ENCODE measurements around the gene GPR132.
A peak's percentile ranks its signal among the peaks of the same experiment; 100 is the strongest.

Gene GPR132

DNA sequence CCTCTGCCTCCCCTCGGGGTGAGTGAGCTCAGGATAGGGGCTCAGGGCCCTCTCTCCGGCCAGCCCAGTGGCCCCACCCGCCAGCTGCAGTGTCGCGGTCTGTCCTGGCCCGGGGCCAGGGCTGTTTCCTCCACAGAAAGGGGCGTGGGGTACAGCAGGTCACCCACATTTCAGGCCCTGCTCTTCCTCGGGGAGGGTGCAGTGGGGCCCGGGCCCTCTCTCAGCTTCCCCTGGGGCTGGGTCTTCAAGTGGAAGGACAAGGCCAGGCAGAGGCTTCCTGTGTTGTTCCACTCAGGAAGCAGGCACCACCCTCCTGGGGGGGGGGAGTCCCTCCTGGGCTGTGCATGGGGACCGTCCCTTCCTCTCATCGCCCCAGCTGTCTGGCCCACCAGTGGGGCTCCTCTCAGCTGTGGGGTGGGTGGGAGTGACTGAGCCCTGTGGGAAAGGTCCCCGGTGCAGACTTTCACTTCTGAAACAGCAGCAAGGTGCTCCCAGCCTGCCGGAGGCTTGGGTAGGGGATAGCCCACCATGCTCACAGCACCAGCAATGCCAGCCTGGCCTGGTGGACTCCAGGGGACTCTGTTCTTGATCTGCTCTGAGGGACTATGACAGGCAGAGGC lies 3.7 kb downstream of the GPR132 start:
- DNase-seq (ENCODE audit: low spot score) = no peak

GRCh38 chr14:105060751-105061427 lies 4.3 kb downstream of the GPR132 start:
- DNase-seq (ENCODE audit: low spot score) = no peak

DNA sequence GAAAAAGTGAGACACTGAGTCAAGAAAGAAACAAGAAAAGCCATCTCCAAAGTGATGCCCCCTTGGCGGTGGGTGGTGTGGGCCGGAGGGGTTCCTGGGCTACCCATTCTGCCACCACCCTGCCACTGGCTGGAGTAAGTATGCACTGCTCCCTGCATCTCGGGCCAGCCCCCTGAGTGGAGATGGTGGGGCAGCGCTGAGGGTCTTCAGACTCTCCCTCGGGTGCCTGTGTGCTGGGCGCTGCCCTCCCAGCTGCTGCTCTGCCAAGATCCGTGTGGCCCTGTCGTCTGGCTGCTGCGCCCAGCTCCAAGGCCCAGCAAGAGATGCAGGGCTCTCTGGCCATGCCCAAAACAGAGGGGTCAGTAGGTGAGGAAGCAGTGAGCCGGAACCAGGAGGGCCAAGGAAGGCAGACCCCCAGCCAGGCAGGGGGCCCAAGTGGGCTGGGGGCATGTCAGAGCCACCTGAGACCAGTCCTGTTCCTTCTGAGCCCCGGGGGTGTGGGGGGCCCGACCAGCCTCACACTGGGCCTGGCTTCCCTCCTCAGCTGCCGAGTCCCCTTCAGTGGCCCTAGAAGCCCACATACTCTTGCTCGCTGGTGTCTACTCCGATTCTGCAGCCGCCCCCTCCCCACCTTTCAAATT lies 5.2 kb downstream of the GPR132 start:
- DNase-seq (ENCODE audit: low spot score) = no peak

- no peak for DNase-seq (ENCODE audit: low spot score)
Measured at GRCh38 chr14:105059035-105059924, 6.0 kb downstream of the GPR132 start.

GRCh38 chr14:105058521-105059034 lies 6.7 kb downstream of the GPR132 start:
- DNase-seq (ENCODE audit: low spot score) = no peak

DNA sequence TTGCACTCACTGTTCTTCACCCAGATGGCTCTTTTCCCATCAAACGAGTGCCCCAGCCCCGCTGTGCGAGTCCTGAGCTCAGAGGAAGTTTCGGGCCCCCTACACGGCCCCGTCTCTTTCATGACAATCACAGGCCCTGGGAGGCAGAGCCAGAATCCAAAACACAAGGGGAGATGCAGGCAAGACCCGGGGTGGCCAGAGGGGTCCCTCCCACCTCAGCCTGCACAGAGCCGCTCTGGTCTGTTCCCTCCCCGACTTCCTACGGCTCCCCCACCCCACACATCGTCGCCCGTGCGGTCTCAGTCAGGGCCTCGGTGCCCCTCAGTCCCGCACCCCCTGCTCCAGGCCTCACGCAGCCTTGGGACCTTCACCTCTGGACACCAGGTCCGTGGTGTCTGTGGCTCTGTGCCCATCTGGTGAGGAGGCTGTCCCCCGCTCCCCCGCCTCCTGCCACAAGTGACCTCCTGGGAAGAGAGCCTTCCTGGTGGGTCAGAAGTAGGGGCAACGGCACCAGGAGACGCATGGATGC lies 8.9 kb downstream of the GPR132 start:
- DNase-seq (ENCODE audit: low spot score) = no peak

DNA sequence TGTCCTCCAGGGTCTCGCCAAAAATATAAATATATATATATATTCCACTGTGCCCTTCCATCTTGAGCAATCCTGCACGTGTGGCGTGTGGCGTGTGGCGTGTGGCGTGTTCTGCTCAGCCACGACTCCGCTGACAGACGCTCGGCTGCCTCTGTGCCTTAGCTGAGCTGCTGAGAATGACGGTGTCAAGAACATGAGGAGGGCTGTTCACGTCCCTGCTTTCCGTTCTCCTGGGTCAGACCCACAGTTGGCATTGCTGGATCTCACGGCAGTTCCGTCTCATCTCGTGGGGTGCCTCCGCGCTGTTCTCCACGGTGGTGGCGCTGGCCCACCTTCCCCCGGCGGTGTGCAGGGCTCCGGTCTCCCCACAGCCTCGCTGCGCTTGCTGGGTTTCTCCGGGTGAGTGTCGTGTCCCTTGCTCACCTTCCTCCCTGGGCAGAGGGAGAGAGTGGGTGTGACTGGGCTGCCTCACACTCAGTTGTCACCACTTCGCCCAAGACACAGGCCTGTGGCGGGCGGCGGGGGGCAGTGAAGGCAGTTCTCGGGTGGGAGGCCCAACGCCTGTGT lies 9.4 kb downstream of the GPR132 start:
- DNase-seq (ENCODE audit: low spot score) = no peak

DNA sequence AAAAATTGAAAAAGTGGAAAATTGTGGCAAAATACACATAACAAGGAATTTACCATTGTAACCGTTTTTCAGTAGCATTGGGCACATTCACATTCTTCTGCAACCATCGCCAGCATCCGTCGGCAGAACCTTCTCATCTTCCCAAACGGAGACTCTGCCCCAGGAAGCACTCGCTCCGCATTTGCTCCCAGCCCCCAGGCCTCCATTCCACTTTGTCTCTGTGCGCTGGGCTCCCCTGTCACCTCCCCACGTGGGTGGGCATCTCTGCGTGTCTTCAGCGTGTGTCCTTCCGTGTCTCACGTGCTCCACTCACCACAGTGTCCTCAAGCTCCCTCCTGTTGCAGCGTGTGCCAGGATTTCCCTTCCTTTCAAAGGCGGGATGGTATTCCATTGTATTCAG lies 9.9 kb downstream of the GPR132 start:
- DNase-seq (ENCODE audit: low spot score) = no peak

- no peak for DNase-seq (ENCODE audit: low spot score)
Measured at GRCh38 chr14:105053996-105054395, 11.2 kb downstream of the GPR132 start.

- no peak for DNase-seq (ENCODE audit: low spot score)
Measured at GRCh38 chr14:105053421-105053820, 11.8 kb downstream of the GPR132 start.

DNA sequence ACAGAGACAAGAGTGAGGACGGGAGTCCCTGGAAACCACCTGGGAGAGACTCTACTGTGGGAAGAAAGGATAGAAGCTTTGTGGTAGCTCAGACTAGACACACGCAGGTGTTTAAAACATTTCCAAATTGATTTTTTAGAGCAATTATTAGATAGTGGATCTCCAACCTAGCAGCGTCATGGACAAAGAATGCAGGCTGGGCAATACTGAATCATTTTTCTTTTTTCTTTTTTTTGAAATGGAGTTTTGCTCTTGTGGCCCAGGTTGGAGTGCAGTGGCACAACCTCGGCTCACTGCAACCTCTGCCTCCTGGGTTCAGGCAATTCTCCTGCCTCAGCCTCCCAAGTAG lies 13.1 kb downstream of the GPR132 start:
- DNase-seq (ENCODE audit: low spot score) = no peak

DNA sequence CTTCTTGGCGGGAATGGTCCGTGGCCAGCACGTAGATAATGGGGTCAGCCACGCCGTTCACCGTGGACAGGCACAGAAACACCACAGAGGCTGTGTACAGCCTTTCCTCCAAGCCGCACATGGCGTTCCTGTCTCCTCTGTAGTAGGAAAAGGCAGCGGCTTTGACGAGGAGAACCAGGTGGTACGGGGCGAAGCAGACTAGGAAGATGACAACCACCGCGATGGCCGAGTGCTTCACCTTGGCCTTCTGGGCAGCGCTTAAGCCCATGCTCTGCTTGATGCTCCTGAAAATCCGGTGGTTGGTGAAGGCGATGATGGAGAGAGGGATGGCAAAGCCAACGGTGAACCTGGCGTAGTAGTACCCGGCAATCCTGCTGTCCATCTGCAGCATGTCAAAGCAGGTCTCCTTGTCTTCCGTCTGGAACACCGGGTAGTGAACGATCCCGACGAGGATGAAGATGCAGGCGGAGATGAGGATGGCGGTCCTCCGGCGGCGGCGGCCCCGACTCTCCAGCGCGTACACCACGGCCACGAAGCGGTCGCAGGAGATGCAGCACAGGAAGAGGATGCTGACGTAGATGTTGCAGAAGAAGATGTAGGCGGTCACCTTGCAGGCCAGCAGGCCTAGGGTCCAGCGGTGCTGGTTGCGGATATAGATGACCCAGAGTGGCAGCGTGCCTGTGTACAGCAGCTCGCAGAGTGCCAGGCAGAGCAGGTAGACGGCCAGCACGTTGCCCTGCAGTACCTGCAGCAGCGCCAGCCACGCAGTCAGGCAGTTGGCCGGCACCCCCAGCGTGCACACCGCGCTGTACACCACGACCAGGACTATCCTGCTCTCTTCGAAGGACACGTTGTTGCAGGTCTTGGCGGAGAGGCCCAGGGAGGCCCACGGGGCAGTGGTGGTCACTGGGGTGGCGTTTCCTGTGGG lies 13.8 kb downstream of the GPR132 start:
- no peak for DNase-seq (ENCODE audit: low spot score)

DNA sequence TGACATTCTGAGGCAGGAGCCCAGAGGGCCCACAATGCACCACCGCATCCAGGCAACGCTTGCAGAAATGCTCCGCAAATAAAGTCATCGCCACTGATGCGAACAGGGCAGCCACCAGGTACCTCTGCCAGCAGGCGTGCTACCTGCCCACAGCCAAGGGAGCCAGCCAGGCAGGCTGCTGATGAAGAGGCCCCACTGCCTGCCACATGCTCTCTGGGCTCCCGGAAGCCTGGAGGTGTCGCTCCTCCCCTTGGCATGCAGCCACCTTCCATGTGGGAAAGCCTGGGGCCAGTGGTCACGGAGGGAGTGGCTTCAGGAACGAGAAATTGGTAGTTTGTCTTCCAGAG lies 14.7 kb downstream of the GPR132 start:
- peak; percentile 97 for DNase-seq (ENCODE audit: low spot score)

GRCh38 chr14:105049753-105050550 lies 15.3 kb downstream of the GPR132 start:
- DNase-seq (ENCODE audit: low spot score) = no peak

DNA sequence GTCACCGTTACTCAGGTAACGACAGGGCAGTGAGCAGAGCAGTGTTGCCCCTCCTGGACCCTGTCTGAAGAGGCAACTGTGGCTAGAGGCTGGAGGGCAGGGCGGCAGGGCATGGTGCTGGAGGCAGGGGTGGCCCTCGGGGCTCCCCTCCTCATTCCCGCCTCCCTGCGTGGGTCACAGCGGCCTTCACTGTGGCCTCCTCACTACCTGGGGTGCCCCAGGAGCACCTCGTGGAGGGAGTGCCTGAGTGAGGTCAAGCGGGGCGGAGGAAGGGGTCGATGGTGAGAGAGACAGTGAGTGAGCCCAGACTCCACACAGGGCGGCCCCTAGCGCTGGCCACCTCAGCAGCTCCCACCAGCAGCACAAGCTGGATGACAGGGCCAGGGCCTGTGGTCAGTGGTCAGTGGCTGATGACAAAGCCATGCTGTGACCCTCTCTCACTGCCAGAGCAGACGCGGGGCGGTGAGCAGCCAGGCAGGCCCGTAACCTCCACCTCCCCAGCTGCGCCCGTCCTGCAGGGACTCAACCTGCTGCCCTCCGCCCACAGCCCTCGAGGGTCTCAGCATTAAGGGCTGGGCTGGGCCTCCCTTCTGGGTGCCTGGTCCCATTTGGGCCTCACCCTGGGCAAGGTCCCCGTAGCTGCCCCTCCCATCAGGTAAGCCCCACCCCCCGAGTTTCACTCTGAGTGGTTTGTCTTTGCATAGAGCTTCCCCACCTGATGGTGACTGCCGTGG lies 17.8 kb downstream of the GPR132 start:
- DNase-seq (ENCODE audit: low spot score) = no peak

DNA sequence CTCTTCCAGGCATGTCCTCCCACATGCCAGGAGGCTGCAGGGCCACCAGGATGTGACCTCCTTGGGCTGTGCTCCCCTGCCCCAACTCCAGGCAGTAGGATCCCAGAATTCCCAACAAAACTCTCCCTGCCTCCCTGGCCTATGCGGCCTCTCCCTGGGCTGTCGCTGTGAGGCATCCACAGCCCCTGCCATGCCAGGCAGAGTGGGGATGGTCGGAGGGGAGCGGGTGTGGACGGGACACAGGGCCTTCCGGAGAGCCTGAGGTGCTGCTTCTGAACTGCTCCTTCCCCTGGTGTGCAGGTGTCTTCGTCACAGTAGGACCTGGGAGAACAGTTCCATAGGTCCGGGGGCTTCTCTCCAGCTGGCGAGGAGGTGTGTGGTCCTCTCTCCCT lies 18.3 kb downstream of the GPR132 start:
- DNase-seq (ENCODE audit: low spot score) = no peak

GRCh38 chr14:105045710-105046326 lies 19.4 kb downstream of the GPR132 start:
- DNase-seq (ENCODE audit: low spot score) = peak; percentile 76

- DNase-seq (ENCODE audit: low spot score) = no peak
Measured at GRCh38 chr14:105043641-105044040, 21.6 kb downstream of the GPR132 start.

DNA sequence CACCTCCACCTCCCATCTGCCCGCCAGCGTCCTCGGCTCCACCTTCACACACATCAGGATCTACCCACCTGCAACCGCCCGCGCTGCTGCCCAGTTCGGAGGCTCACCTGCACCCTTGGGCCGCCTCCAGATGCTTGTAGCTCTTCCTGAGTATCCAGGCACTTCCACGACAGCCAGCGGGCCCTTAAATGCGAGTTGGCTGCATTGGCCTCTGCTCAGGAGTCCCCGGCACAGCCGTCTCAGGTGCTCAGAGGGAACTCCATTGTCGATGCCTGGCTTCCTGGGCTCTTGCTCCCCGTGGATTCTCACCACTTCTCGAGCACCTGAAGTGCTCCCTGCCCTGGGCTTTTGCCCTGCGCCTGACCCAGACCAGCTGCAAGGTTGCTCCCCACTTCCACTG lies 22.4 kb downstream of the GPR132 start:
- DNase-seq (ENCODE audit: low spot score) = no peak

Measured in kidney tubule cell (primary cell).